ENCODE measurements around the gene MRPL55.
"Not testable (repeated sequence)": the region's sequence is repeated elsewhere in the genome, so short reads cannot be mapped to it uniquely, and the experiment has no call there.

The MRPL55 gene

DNA sequence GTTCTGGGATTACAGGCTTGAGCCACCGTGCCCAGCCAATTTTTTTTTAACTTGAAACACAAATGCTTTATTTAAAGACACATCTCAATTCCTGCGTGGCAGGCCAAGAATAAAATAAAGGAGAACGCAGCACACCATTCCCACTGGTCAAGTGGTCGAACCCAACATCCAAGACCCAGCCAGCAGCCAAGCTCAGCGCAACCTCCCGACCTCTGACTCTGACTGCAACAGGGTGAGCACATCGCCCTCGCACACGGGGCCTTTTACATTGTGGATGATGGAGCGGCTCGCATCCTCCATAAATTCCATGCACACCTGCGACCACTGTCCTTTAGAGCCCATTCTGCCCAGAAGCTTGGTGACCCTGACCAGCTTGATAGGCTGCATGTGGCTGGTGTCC, 25.5 kb upstream of the MRPL55 start:
- DNase-seq, result no peak

DNA sequence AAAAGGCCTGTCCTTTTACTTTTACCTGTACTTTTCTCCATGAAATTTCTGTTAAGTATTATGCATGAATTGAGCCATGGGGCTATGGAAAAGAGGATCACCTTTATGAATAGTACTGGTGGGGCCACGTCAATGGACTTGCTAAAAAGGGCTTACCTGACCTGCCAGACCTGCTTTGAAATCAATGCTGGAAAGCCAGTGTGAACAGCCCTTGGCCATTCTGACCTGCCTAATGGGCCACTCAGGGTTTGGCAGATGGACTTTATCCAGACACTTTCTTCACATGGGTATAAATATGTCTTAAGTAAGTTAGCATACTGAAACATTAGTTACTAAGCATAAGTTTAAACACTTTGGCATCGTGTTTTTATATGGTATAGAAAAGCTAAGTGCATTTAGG, 22.7 kb upstream of the MRPL55 start:
- no peak for DNase-seq

DNA sequence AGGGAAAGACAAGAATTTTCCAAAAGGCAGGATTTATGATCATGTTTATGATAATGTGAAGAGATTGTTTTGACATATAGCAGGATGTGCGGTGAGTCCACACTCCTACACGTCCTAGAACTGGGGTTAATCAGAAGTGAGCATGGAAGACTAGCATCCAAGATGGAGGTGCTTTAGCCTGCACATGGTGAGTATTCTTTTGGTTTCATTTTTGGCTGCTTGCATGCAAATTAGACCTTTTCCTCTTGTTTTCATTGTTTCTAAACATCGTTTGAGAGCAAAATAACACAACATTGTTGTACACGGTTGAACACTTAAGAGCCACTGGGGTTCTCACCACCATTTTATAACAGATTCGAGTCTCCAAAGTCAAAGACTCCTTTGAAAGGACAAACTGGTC, 16.1 kb upstream of the MRPL55 start:
- no peak for DNase-seq

DNA sequence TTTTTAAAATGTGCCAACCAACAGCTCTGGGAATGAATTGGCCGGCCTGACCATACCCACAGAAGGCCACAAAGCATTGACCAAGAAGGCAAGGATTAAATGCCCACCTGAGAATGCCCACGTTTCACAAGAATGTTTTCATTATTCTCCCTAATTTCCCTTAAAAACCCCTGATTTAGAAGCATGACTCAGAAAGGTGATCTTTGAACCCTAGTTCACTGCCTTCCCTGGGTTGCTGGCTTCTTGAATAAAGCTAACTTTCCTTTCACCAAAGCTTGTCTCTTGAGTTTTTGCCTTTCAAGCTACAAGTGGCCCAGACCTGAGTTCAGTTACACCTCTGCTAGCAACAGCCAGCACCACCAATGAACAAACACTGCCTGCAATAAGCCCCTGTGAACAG, 14.4 kb upstream of the MRPL55 start:
- no peak for DNase-seq

DNA sequence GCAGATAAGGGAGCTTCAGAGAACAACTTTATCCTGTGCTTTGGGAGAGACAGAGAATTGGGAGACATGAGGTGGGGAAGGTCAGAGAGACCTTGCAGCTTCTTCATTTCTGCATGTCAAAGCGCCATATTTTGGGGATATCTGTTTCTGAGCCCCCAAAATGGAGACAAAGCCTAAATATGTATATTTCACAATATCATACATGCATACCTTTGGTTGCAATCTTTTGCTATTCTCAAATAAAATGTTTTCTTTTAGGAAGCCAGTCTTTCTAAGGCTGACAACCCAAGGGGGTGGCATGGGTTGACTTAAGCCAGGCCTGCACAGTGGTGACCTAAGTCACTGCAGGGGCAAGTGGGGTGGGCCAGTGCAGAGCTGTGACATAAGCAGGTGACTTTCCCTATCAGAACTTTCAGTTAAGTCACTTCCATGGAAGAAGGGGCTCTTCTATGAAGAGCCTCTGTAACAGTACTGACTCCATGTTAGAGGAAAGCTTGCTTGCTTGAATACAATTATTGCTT, 13.9 kb upstream of the MRPL55 start:
- no peak for DNase-seq

DNA sequence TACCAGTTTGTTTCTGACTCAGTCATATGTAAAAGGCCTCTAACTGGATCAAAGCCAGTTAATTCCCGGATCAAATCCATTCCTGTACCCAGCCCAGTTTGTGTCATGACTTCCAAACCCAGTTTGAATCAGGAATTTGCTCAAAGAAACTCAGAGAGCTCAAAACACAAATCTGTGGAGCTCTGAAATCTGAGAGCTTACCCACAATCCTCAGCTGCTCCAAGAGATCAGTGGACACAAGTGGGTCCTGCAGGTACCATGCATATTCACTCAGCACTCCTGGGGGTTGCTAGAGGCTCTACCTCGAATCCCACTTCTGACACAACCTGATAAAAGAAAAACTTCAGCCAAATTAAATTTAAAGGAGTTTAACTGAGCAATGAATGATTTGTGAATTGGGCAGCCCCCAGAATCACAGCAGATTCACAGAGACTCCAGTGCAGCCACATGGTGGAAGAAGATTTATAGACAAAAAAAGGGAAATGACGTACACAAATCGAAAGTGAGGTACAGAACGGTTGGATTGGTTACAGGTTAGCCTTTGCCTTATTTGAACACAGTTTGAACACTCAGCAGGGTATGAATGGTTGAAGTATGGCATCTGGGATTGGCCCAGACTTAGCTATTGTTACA, 11.9 kb upstream of the MRPL55 start:
- DNase-seq, result no peak

DNA sequence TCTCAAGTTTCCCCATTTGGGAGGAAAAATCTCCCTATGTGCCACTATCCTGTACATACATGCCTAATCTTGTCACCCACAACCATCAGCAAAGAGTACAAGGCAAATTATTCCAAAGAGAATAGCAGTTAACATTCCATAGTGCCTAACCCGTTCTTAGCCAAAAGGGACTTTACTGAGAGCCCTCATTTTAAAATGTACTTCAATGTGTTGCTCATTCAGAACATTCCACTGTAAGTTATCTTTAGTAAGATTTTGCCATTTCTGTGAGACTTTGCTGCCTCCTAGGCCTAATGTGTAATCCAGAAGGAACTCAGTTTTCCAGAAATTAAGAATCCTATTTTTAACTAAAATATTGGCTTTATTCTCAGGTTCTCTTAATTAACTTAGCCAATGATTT, 11.3 kb upstream of the MRPL55 start:
- DNase-seq, result no peak

DNA sequence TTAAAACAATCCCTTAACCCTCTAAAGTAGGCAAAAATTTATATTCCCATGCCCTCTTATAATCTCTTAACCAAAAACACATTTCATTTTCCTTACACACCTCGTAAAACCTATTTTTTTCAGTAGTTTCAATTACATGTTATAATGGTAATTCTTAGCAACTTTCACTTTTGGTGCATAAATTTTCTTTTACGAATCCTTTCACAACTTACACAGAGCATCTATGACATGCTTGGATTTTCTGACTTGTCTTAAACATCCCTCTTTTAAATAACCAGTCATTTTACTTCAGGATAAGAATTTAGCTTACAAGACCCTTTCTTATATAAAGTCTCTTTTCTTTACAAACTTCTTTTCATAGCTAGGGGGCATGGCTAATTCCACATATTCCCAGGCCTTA, 8.9 kb upstream of the MRPL55 start:
- DNase-seq, result no peak

DNA sequence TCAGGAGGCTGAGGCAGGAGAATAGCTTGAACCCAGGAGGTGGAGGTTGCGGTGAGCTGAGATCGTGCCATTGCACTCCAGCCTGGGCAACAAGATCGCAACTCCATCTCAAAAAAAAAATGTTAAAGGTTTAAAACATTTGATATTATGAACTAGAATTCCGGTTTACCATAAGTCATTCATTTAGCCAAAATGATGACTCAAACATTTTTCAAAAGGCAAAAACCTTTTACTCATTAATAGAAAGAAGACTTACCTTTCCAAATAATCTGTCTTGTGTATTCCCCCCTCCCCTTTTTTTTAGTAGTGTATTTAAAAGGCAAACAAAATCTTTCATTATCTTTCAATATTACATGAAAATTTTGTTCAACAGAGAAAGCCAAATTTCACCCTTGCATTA, 8.2 kb upstream of the MRPL55 start:
- DNase-seq, result no peak

DNA sequence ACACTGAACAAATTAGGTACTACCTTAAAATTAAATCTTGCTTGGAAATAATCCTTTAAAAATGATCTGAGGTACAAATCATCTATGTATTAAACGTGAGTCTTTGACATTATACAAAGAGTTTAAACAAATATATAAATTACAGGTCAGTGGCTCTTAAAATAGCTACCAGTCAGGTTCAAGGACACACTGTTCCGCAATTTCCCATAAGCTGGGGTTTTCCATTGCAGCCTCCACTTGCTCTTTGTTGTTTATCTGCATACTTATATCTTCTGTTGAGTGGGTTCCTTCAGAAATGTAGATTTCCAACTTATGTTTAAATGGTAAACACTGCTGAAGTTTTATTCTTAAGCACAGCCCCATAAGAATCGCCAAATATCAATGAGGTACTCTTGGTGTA, 5.7 kb upstream of the MRPL55 start:
- no peak for DNase-seq

DNA sequence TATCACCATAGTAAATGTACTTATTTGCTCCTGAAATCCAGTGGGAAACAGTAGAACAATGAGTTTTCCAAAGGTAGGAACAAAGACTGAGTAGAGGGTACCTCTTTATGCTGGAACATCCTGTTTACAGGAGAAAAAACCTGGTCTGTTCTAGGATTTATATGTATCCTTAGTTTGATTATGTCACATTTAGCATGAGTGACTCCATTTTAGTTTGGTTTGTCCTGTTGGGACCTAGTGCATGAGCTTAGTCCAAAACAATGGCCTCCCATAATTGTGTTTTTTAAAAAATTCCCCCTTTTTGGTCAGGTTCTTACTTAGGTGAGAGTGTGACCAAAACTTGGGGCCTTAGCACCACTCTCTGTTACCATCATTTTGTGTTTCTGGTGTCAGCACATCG, 3.5 kb upstream of the MRPL55 start:
- no peak for DNase-seq

DNA sequence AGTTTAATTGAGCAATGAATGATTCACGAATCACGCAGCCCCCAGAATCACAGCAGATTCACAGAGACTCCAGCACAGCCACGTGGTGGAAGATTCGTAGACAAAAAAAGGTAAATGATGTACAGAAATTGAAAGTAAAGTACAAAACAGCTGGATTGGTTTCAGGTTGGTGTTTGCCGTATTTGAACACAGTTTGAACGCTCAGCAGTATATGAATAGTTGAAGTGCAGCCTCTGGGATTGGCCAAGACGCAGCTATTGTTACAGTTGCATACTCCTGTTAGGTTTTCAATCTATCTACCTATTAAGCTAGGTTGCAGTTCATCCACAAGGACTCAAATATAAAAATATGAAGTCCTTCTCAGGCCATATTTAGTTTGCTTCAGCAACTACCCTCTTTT, 3.1 kb upstream of the MRPL55 start:
- no peak for DNase-seq

DNA sequence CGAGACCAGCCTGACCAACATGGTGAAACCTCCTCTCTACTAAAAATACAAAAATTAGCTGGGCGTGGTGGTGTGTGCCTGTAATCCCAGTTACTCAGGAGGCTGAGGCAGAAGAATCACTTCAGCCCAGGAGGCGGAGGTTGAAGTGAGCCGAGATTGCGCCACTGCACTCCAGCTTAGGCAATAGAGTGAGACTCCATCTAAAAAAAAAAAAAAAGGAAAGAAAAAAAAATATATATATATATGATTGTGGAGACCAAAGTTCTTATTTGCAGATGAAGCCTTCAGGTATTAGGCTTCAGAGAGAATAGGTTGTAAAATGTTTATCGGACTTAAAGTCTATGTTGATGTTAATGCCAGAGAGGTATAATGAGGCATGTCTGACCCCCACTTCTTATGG, 2.2 kb upstream of the MRPL55 start:
- DNase-seq, result not testable (repeated sequence)

DNA sequence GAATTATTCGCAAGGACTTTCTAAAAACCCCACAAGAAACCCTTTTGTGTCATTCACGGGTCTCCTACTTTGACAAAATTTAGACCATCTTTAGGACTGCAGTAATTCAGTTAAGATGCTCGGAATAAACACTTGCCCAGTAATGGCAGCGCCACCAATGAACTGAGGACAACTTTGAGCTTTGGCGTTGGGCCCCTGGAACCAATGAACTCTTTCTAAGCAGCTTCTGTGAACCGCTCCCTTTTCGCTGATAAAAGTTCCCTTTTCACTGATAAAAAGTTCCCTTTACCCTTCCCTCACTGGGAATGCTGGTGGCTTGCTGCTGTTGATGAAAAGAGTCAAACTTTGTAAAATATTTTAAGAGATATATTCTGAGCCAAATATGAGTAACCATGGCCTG, 1.5 kb upstream of the MRPL55 start:
- no peak for DNase-seq

DNA sequence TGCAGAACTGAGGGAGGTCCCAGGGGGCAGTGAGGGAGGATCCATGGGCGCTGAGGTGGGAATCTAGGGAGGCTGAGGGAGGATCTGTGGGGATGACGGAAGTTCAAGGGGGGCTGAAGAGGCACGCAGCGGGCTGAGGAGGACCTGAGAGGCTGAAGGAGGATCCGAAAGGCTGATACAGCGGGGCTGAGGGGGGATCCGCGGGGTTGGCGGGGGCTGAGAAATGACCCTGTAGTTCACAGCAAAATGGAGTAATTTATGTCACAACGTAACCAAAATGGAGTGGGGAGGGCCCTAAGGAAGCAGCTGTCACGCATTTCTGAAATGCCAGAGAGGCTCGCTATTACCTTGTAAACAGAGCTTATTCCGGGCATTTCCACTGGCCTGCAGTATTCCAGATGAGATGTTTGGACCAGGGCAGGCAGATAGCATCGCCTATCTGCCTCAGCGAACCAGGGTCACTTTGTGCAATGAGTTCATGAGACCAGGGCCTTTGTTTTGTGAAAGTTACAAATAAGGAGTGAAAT, 926 bp upstream of the MRPL55 start:
- DNase-seq, result peak; percentile 31

DNA sequence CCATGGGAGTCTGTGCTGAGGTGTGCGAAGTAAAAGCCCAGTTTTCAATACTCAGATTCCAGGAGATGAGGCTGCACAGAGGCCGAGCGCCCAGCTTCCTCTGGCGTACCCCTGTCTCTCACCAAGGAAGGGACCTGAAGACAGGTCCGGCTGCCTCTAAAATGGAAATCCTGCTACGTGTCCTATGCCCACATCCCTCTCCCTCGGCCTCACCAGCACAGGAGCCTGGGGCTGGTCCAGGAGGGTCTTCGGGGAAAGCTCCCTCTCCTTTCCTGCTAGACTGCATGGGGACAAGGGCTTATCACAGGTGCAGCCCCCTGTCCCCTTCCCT, 392 bp downstream of the MRPL55 start:
- no peak for DNase-seq

DNA sequence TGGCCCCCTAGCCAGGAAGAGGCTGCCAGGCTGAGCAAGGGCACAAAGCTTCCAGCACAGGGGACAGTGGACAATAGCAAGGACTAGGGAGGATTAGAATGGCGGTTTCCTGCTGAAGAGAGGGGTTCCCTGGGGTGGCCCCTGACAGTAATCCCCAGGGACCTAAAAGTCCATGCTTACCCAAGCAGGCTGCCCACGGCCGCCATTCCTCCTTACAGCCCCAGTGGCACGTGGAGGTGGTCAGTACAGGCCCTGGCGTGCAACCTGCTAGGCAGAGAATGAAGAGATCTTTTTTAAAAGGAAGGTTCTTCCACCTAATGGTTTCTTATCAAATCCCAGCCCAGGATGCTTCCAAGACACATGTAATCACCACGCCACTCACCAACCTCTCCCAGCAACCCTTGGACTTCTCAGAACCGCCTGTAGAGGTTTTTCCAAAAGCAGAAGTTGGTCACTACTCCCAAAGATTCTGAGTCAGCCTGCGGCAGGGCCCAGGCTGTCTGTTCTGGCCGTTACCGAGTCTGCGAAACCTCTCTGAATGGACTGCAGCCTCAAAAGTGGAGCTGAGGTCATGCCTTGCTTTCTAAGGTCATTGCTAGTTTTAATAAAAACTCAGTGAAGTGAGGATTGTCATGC, 926 bp downstream of the MRPL55 start:
- DNase-seq, result no peak

DNA sequence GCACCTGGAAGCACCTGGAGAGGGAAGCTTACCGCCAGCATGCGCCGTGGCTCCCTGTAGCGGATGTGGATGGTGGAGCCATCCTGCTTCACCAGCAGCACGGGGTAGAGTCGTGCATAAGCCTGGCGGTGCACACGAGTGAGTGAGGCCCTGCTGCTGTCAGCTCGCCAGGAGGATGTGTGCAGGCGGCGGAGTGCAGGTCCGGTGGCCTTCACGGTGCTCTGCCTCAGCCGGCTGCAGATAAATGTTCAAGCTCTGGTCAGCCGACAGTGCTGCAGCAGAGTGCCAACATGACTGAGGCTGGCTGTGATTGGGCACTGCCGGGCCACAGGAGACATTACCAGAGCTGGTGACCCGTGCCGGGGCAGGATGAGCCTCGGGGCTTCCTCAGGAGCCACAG, 1.5 kb downstream of the MRPL55 start:
- no peak for DNase-seq

DNA sequence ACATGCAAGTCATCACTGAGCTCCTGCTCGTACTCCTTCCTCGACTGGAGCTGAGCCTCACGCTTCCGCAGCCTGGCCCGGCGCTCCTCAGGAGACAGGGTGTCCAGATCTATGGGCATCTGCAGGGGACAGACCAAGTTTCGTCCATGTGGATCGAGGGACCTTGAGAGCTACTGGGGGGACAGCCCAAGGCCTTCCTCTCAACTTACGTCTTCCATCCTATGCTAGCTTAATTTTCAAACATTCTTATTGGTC, 2.4 kb downstream of the MRPL55 start:
- no peak for DNase-seq

DNA sequence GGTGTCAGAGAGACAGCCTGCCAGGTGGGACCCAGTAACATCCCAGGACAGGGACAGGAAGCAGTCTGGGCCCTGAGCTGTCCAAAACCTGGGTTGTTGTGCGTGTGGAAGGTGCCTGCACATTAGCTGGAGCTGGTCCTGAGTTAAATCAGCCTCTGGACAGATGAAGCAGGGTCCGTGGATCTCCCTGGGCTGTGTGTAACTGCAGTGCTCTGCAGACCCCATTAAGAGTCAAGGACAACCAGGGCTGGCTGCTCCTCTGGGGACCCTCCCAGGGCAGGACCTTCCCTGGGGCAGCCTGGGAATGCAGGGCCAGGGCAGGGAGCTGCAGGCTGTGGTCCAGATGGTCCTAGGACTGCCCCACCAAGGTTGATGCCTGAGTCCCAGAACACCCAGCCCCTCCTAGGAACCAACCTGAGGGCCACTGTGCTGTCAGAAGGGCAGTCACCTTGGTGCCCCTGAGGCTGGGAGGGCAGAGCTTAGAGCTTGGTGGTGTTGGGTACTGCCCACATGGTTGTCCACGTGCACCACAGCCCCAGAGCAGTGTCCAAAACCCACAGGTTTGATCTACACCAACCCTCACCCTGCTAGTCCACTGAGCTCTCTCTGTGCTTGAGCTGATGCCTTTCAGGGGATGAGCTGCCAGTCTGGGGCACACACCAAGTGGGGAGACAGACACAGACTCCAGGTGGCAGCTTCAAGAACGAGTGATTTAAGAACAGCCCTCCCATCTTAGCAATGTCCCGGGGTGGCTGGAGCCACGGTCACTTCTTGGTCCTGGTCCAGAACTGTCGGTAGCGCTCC, 2.9 kb downstream of the MRPL55 start:
- no peak for DNase-seq

DNA sequence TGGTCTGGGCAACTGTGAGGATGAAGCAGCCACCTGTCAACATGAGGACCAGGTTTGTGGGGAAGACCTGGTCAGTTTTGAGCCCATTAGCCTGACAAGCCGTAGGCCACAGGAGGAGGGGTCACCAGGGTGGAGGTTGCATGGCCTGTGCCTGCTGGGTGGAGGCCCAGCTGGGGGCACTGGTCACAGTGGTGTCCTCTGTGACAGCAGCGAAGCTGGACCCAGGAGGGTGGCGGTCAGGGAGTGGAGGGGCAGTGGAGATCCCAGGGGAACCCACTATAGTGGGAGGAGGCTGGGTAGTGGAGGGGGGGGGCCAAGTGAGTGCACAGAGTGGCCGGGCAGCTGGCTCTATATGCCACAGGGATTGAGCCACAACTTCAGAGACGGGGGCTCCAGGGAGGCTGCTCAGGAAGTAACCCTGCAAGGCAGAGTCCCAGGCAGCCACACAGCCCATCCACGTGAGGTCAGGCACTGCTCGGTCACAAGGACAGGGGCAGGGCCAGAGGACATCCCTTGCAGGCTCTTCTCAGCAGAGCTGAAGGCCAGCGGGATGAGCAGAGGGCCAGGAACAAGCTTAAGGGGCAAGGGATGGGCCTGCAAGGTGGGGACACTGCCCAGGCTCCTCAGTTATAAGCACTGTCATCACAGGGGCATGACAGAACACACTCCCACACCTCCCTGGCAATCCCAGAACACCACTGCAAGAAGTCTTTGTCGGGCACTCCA, 3.7 kb downstream of the MRPL55 start:
- no peak for DNase-seq

DNA sequence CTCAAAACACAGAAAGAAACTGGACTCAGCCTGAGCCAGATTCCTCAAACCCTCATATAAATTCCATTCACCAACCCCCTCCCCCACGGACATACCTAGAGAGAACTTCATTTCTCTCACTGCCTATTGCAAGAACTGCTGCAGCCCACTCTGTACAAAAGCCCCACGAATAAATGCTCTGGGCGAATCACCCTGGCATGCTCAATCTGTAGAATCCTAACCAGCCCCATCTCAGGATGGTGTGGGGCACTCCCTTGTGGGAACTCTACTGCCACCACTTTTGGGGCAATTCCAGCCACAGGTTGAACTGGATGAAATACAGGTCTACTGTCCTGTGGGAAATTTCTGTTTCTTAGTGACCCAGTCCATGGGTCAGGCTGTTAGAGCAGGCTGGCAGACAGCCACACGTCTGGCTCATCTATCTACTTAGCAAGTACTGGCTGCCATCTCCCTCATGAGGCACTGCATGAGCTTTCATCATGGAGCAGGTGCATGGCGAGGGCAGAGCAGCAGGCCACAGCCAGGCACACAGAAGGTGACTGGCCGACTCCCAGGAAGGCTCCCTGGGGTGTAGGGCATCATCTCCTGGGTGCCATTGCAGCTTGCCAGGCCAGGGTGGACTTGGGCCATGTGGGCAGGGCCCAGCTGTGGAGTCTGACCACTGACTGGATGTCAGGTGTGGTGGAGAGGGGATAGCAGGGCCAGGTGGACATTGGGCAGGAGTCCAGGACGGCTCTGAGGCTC, 4.4 kb downstream of the MRPL55 start:
- no peak for DNase-seq

All from right kidney (tissue), 1 donor.